ENCODE results near the gene MIGA1. TPM values are rescaled to one million over a fixed set of nuclear protein-coding genes. Genes with fewer than 3 reads are reported as not detected.
"Not testable (repeated sequence)": the region's sequence is repeated elsewhere in the genome, so short reads cannot be mapped to it uniquely, and the experiment has no call there.

MIGA1 gene
- total and polyA plus RNA-seq, 2 of the 13 experiments (the other 11 are each of a cell fraction or from before 2014, with no cell fraction given): 3.8 to 6.6 TPM

GRCh38 chr1:77910116-77910515 is 130.7 kb downstream of the MIGA1 start (continued):
- TF ChIP-seq AGO2 (optimal IDR thresholded peaks at IDR 0.05; ENCODE audit: low read depth, low read length): no peak

GRCh38 chr1:77918918-77919317 is 139.5 kb downstream of the MIGA1 start:
- H3K9me3 ChIP-seq (ENCODE audit: low read length); H3K27ac ChIP-seq (ENCODE audit: extremely low read length, insufficient read depth, low read length); DNase-seq (ENCODE audit: low spot score); H3K9ac ChIP-seq (ENCODE audit: insufficient read depth, low read depth, low read length); H3K4me3 ChIP-seq (replicated peaks in 1 of 3; ENCODE audit: insufficient read depth in 1 of 3, low read depth in 2 of 3, low read length in 3 of 3); ATAC-seq; H4K20me1 ChIP-seq (ENCODE audit: insufficient read depth, low read length); H3K36me3 ChIP-seq (replicated peaks in 1 of 2; ENCODE audit: control insufficient read depth in 1 of 2, insufficient read depth in 2 of 2, low read length in 2 of 2); in situ Hi-C loops (cut with HindIII; ENCODE audit: extremely low pct_ligation_motif_present, low pct_unique_long_range_greater_than_20kb); CTCF ChIA-PET (ENCODE audit: low intra/inter-chr PET ratio, low total read pairs); H3K4me2 ChIP-seq (ENCODE audit: low read depth, low read length); H3K27me3 ChIP-seq (ENCODE audit: control insufficient read depth in 1 of 2, insufficient read depth in 2 of 2, low read length in 2 of 2); intact Hi-C loops (cut with micrococcal nuclease; ENCODE audit: unreplicated experiment); FAIRE-seq; POLR2A ChIA-PET; H2AFZ ChIP-seq (ENCODE audit: low read length); H3K79me2 ChIP-seq (ENCODE audit: insufficient read depth, low read length); H3K4me1 ChIP-seq (ENCODE audit: insufficient read depth, low read length); BruUV-seq (replicated peaks): not testable (repeated sequence)
- whole genome bisulfite sequencing (ENCODE audit: low lambda C conversion rate): 86% methylated on average over 5 of the region's 5 CpGs

- intact Hi-C loops (cut with micrococcal nuclease; ENCODE audit: unreplicated experiment): no loop called here
- ATAC-seq: no peak
- TF ChIP-seq TGIF2 (CRISPR knock-in tag; IDR thresholded peaks at IDR 0.05): no peak
- TF ChIP-seq STAT6 (CRISPR knock-in tag; IDR thresholded peaks at IDR 0.05; ENCODE audit: borderline replicate concordance): no peak
- TF ChIP-seq ZNF782 (CRISPR knock-in tag; IDR thresholded peaks at IDR 0.05; ENCODE audit: borderline replicate concordance): no peak
- no peak for TF ChIP-seq MAF1 (CRISPR knock-in tag; IDR thresholded peaks at IDR 0.05; ENCODE audit: borderline replicate concordance)
- TF ChIP-seq NFE2L2 (IDR thresholded peaks at IDR 0.05; ENCODE audit: low read length): no peak
- no peak for TF ChIP-seq ZNF780A (CRISPR knock-in tag; IDR thresholded peaks at IDR 0.05)
- TF ChIP-seq ZNF121 (CRISPR knock-in tag; IDR thresholded peaks at IDR 0.05): no peak
- TF ChIP-seq ZBTB34 (CRISPR knock-in tag; IDR thresholded peaks at IDR 0.05): no peak
Observed at GRCh38 chr1:77925518-77925917, 146.1 kb downstream of the MIGA1 start.

More at GRCh38 chr1:77925518-77925917, 146.1 kb downstream of the MIGA1 start:
- Histone ChIP-seq H3K36me3 (replicated peaks in 1 of 2; ENCODE audit: control insufficient read depth in 1 of 2, insufficient read depth in 2 of 2, low read length in 2 of 2) (no peaks in the 10 kb centered on the region), H3K27ac (ENCODE audit: extremely low read length, insufficient read depth, low read length) (no peak overlapping the region), H4K20me1 (ENCODE audit: insufficient read depth, low read length) (no peaks in the 10 kb centered on the region), H3K4me3 (replicated peaks in 1 of 3; ENCODE audit: insufficient read depth in 1 of 3, low read depth in 2 of 3, low read length in 3 of 3) (no peak overlapping the region), H3K4me1 (ENCODE audit: insufficient read depth, low read length) (no peaks in the 10 kb centered on the region), H3K79me2 (ENCODE audit: insufficient read depth, low read length) (no peaks in the 10 kb centered on the region), H3K9me3 (ENCODE audit: low read length) (no peaks in the 10 kb centered on the region), H3K4me2 (ENCODE audit: low read depth, low read length) (no peak overlapping the region), H2AFZ (ENCODE audit: low read length) (no peak overlapping the region), H3K27me3 (ENCODE audit: control insufficient read depth in 1 of 2, insufficient read depth in 2 of 2, low read length in 2 of 2) (no peaks in the 10 kb centered on the region), H3K9ac (ENCODE audit: insufficient read depth, low read depth, low read length) (no peak overlapping the region)
- DNase-seq (ENCODE audit: low spot score): no peak
- 91% methylated on average over 1 of the region's 1 CpG for WGBS (ENCODE audit: low lambda C conversion rate)
- POLR2A ChIA-PET: no interaction called here
- CTCF ChIA-PET (ENCODE audit: low intra/inter-chr PET ratio, low total read pairs): no interaction called here
- in situ Hi-C loops (cut with HindIII; ENCODE audit: extremely low pct_ligation_motif_present, low pct_unique_long_range_greater_than_20kb): no loop called here
- no peak for FAIRE-seq
- BruUV-seq (replicated peaks): no TSS peak

Measured in HepG2 (cell line).